Colonic mucosa (tissue), 4 donors: Measurements from ENCODE around the gene ZBTB20. TPM values are rescaled to one million over a fixed set of nuclear protein-coding genes. Genes with fewer than 3 reads are reported as not detected.

Experiments used
- DNase-seq: peaks from one replicate; pipeline ENCODE4 v3.0.0-alpha.2; 2020
- H3K27ac ChIP-seq: fragments of 200-600 bp; one replicate; pipeline ENCODE4 v1.8.0; 2021
- H3K27me3 ChIP-seq: fragments of 200-600 bp; one replicate; pipeline ENCODE4 v1.8.0; 2021
- H3K36me3 ChIP-seq: fragments of 200-600 bp; one replicate; pipeline ENCODE4 v1.8.0; 2021
- H3K4me1 ChIP-seq: fragments of 200-600 bp; one replicate; pipeline ENCODE4 v1.8.0; 2021; ENCODE audit warnings: mild to moderate bottlenecking
- H3K4me3 ChIP-seq: fragments of 200-600 bp; one replicate; pipeline ENCODE4 v1.8.0; 2021
- H3K9ac ChIP-seq, 2 donors: one replicate each; pipeline ENCODE4 v1.7.0; 2013; ENCODE audit warnings: control low read depth in 2 of 2, low read depth in 2 of 2, low read length in 2 of 2
- H3K9me3 ChIP-seq: fragments of 200-600 bp; one replicate; pipeline ENCODE4 v1.8.0; 2021
- intact Hi-C: fragments of 100-400 bp; cut with DNase I; formaldehyde crosslinking; loops from one replicate; pipeline ENCODE4 v1.14.1; 2022
- total RNA-seq, 2 donors: library from RNA; stranded (reverse); fragmentation: NEBNext Ultra II Directional in 1 of 2; extraction: Animal tissue kit (Norgen Biotek cat#: 25700) in 1 of 2; gene quantifications; one replicate each; pipeline ENCODE4 v1.2.1, GENCODE V29; 2021
- TF ChIP-seq, protein P1 (sequence below): fragments of 200-600 bp; IDR thresholded peaks from one replicate; pipeline ENCODE4 v1.8.0; 2022; ENCODE audit warnings: antibody characterized with exemption, mild to moderate bottlenecking
- donor health status: healthy.
- donor health status: DM: no; HTN: no; CAD: no.
- donor health status: DM: no; HTN: no; CAD: no.

ZBTB20 gene
- total RNA-seq, 2 donors from 2014 or later: 12.7 to 21.2 TPM

DNA sequence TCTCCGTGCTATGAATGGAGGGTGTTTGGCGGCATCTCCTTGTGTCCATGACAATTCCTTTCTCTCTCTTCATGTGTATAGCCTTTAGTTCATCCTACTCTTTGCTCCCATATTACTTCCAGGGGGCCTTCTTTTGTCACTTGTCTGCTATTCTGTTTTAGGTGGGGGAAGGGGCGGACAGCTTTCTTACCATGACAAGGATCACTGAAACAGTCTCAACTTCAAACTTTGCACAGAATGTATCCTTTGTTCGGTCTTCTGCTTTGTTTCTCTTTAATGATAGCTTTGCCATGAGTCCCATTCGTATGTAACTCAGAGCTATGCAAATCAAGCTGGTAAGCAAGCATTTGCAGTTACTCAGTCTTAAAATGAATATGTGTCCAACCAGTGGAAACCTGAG lies 559.1 kb downstream of the ZBTB20 start:
- no peaks in the 10 kb centered on the region for H3K27me3 ChIP-seq
- intact Hi-C loops: no loop called here
- H3K27ac ChIP-seq: no peak overlapping the region
- no peak overlapping the region for H3K9ac ChIP-seq
- no peaks in the 10 kb centered on the region for H3K4me1 ChIP-seq
- no peak for DNase-seq
- H3K36me3 ChIP-seq: no peaks in the 10 kb centered on the region
- no peak overlapping the region for H3K4me3 ChIP-seq
- TF ChIP-seq, protein P1, sequence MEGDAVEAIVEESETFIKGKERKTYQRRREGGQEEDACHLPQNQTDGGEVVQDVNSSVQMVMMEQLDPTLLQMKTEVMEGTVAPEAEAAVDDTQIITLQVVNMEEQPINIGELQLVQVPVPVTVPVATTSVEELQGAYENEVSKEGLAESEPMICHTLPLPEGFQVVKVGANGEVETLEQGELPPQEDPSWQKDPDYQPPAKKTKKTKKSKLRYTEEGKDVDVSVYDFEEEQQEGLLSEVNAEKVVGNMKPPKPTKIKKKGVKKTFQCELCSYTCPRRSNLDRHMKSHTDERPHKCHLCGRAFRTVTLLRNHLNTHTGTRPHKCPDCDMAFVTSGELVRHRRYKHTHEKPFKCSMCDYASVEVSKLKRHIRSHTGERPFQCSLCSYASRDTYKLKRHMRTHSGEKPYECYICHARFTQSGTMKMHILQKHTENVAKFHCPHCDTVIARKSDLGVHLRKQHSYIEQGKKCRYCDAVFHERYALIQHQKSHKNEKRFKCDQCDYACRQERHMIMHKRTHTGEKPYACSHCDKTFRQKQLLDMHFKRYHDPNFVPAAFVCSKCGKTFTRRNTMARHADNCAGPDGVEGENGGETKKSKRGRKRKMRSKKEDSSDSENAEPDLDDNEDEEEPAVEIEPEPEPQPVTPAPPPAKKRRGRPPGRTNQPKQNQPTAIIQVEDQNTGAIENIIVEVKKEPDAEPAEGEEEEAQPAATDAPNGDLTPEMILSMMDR: no peak
- no peaks in the 10 kb centered on the region for H3K9me3 ChIP-seq

DNA sequence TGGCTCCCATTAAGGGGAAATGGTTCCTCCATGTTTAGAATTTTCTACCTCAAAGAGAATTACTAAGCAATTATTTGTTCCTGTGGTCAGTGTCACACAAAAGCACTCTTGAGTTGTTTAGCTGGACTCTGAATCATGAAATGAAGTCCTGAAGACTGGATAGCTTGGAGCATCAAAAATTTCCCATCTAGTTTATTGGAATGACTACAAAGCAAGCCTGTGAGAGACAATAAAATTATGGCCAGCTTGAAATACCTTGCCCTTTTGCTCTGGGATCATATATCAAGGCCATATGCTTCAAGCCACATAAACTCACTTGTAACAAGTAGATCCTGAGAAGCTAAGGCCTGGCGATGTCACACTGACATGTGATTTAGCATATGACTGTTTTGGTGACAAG lies 561.0 kb downstream of the ZBTB20 start:
- Histone ChIP-seq H3K27ac (no peak overlapping the region), H3K27me3 (no peaks in the 10 kb centered on the region), H3K9me3 (no peaks in the 10 kb centered on the region), H3K4me1 (no peaks in the 10 kb centered on the region), H3K36me3 (no peaks in the 10 kb centered on the region), H3K9ac (no peak overlapping the region), H3K4me3 (no peak overlapping the region)
- TF ChIP-seq, protein P1: no peak
- DNase-seq: no peak
- intact Hi-C loops: no loop called here

DNA sequence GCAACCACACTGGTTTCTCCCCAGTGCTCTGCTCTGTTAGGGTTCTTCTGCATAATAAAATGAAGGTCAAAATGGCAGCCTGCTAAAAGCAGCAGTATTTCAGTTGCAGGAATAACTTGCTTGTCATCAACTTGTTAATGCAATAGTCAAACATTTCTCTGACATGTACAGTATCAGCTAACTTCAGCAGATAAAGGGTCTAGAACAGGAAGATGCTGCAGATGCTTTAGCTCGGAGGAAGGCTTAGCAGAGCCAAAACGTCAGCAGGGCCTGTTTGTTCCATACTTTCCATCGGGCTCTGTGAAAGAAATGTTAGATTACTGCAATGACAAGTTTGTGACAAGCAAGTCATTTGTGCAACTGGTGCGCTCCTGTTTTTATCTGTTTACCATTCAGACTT lies 561.4 kb downstream of the ZBTB20 start:
- no peaks in the 10 kb centered on the region for H3K9me3 ChIP-seq
- DNase-seq: no peak
- H3K9ac ChIP-seq: no peak overlapping the region
- H3K27me3 ChIP-seq: no peaks in the 10 kb centered on the region
- TF ChIP-seq, protein P1: no peak
- no peak overlapping the region for H3K27ac ChIP-seq
- no peaks in the 10 kb centered on the region for H3K4me1 ChIP-seq
- H3K4me3 ChIP-seq: no peak overlapping the region
- no peaks in the 10 kb centered on the region for H3K36me3 ChIP-seq
- intact Hi-C loops: no loop called here

DNA sequence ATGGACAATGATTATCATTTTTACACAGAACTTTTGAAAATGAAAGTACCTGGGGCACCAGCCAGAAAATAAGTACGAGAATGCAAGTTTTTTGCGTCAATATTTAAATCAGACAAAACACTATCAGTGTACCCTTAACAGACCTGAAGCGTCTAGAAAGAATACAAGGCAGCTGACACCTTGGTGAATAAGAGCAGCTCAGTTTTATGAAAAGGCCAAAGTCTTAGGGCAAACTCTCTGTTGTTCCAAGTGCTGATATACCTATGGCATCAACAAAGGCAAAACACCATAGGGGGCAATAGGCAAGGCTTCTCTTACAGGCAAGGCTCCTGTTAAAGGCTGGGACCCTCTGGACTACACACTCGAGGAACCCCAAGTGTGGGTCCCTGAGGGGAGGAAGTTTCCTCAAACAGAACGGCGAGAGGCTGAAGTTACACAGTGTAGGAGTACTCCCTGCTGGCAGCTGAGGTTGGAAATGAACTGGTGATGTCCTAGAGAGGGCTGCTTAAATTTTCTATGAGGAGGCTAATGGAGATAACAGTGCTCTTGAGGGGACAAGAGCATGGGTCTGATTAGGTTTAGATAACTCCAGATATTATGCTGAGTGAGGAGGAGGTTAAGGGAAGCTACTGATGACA lies 562.2 kb downstream of the ZBTB20 start:
- H3K4me3 ChIP-seq: no peak overlapping the region
- H3K27ac ChIP-seq: no peak overlapping the region
- TF ChIP-seq, protein P1: no peak
- H3K9me3 ChIP-seq: no peaks in the 10 kb centered on the region
- no peaks in the 10 kb centered on the region for H3K27me3 ChIP-seq
- no peak for DNase-seq
- no peak overlapping the region for H3K9ac ChIP-seq
- H3K36me3 ChIP-seq: no peaks in the 10 kb centered on the region
- H3K4me1 ChIP-seq: no peaks in the 10 kb centered on the region
- intact Hi-C loops: no loop called here

DNA sequence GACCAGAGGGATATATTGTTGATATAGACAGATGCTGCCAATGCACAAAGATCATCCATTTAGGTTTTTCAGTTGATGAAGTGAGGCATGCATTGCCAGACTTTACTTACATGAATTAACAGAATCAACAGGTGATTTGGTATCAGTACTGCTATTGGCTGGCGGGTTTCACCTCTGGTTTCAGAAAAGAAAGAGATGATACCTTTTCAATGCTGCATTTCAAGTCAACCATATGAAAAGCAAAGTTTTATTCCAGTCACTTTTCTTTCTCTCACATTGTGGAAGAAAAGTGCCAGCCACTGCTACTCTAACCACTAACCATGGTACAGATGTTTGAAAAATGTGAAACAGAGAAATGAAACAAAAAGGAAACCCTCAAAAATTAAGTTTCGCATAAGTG lies 564.2 kb downstream of the ZBTB20 start:
- intact Hi-C loops: no loop called here
- H3K27ac ChIP-seq: no peak overlapping the region
- H3K9ac ChIP-seq: no peak overlapping the region
- TF ChIP-seq, protein P1: no peak
- H3K4me3 ChIP-seq: no peak overlapping the region
- no peaks in the 10 kb centered on the region for H3K9me3 ChIP-seq
- no peaks in the 10 kb centered on the region for H3K27me3 ChIP-seq
- no peak for DNase-seq
- H3K36me3 ChIP-seq: no peaks in the 10 kb centered on the region
- H3K4me1 ChIP-seq: no peaks in the 10 kb centered on the region
